HG03280 (cell line): ENCODE results near the gene RAI1.
"Not testable (repeated sequence)": the region's sequence is repeated elsewhere in the genome, so short reads cannot be mapped to it uniquely, and the experiment has no call there.

ENCODE experiments used
- ATAC-seq: cut with Tn5 transposase; IDR thresholded peaks from one replicate; pipeline ENCODE4 v1.9.1; 2021; ENCODE audit warnings: mild to moderate bottlenecking, moderate library complexity; ENCODE audit not compliant: unreplicated experiment

The RAI1 gene

GRCh38 chr17:17664064-17664452 is 17.2 kb upstream of the RAI1 start:
- ATAC-seq = no peak

GRCh38 chr17:17665255-17665654 is 16.0 kb upstream of the RAI1 start:
- ATAC-seq = no peak

GRCh38 chr17:17666111-17666714 is 15.0 kb upstream of the RAI1 start:
- ATAC-seq = no peak

- no peak for ATAC-seq
These were observed 14.0 kb upstream of the RAI1 start for GRCh38 chr17:17667231-17667630.

- ATAC-seq = no peak
These were observed 13.3 kb upstream of the RAI1 start for GRCh38 chr17:17667947-17668346.

GRCh38 chr17:17668358-17668757 is 12.9 kb upstream of the RAI1 start:
- ATAC-seq = no peak

- no peak for ATAC-seq
These were observed 12.3 kb upstream of the RAI1 start for GRCh38 chr17:17668775-17669579.

GRCh38 chr17:17669580-17670235 is 11.6 kb upstream of the RAI1 start:
- ATAC-seq = no peak

GRCh38 chr17:17670701-17671305 is 10.5 kb upstream of the RAI1 start:
- no peak for ATAC-seq

- no peak for ATAC-seq
These were observed 9.7 kb upstream of the RAI1 start for GRCh38 chr17:17671369-17672129.

GRCh38 chr17:17672453-17673368 is 8.5 kb upstream of the RAI1 start:
- ATAC-seq = no peak

- no peak for ATAC-seq
These were observed 5.8 kb upstream of the RAI1 start for GRCh38 chr17:17675416-17675815.

GRCh38 chr17:17675925-17676534 is 5.2 kb upstream of the RAI1 start:
- no peak for ATAC-seq

- no peak for ATAC-seq
These were observed 4.5 kb upstream of the RAI1 start for GRCh38 chr17:17676752-17677151.

- no peak for ATAC-seq
These were observed 3.8 kb upstream of the RAI1 start for GRCh38 chr17:17677299-17678040.

- not testable (repeated sequence) for ATAC-seq
These were observed 3.1 kb upstream of the RAI1 start for GRCh38 chr17:17678063-17678699.

- no peak for ATAC-seq
These were observed 2.0 kb upstream of the RAI1 start for GRCh38 chr17:17679243-17679642.

- ATAC-seq = no peak
These were observed 1.5 kb upstream of the RAI1 start for GRCh38 chr17:17679748-17680147.
